GM12878 (cell line): ENCODE measurements around the gene RHBDD3. TPM values are rescaled to one million over a fixed set of nuclear protein-coding genes. Genes with fewer than 3 reads are reported as not detected.

Source experiments
- ASH2L ChIP-seq: fragments of 300-600, 200-600 bp; sonication (generic); IDR thresholded peaks from 2 replicates; pipeline ENCODE4 v1.6.1; 2017; ENCODE audit warnings: low read depth, mild to moderate bottlenecking, borderline replicate concordance
- BCL3 ChIP-seq: IDR thresholded peaks from 2 replicates; pipeline ENCODE4 v1.6.1; 2011; ENCODE audit warnings: borderline replicate concordance, low read depth, mild to moderate bottlenecking, moderate library complexity, low read length; ENCODE audit not compliant: insufficient read depth, poor library complexity, severe bottlenecking
- CBX3 ChIP-seq: fragments of 200-600 bp; sonication (generic); IDR thresholded peaks from 2 replicates; pipeline ENCODE4 v1.6.1; 2016; ENCODE audit warnings: low read depth, borderline replicate concordance
- DPF2 ChIP-seq: fragments of 450-650 bp; IDR thresholded peaks from 2 replicates; pipeline ENCODE4 v1.6.1; 2017; ENCODE audit warnings: mild to moderate bottlenecking
- EGR1 ChIP-seq, 2 experiments: IDR thresholded peaks; 1 replicate in 1 of 2; 2 replicates in 1 of 2; pipeline ENCODE4 v1.6.1; 2011 to 2012; ENCODE audit warnings: low read depth in 2 of 2, low read length in 2 of 2, borderline replicate concordance in 1 of 2, mild to moderate bottlenecking in 1 of 2, moderate library complexity in 1 of 2
- IRF5 ChIP-seq: fragments of 450-650 bp; IDR thresholded peaks from 2 replicates; pipeline ENCODE4 v1.6.1; 2017; ENCODE audit warnings: borderline replicate concordance
- MEF2B ChIP-seq: fragments of 450-650 bp; IDR thresholded peaks from 2 replicates; pipeline ENCODE4 v1.6.1; 2018; ENCODE audit warnings: mild to moderate bottlenecking, moderate library complexity; ENCODE audit not compliant: partially characterized antibody, poor library complexity, severe bottlenecking
- MTA2 ChIP-seq: fragments of 450-650 bp; IDR thresholded peaks from 2 replicates; pipeline ENCODE4 v1.6.1; 2016; ENCODE audit warnings: low read depth, mild to moderate bottlenecking, moderate library complexity
- RCOR1 ChIP-seq: conservative IDR thresholded peaks from 2 replicates; pipeline ENCODE4 v1.6.1; 2012; ENCODE audit warnings: low read depth, low read length, improper control_type of control experiment
- SMAD5 ChIP-seq: IDR thresholded peaks from 2 replicates; pipeline ENCODE4 v1.6.1; 2016; ENCODE audit warnings: antibody characterized with exemption, low read depth
- TARDBP ChIP-seq: IDR thresholded peaks from 2 replicates; pipeline ENCODE4 v1.6.1; 2016; ENCODE audit warnings: borderline replicate concordance
- ZBTB11 ChIP-seq: fragments of 450-650 bp; formaldehyde crosslinking; IDR thresholded peaks from 2 replicates; pipeline ENCODE4 v1.5.0; 2022; ENCODE audit warnings: mild to moderate bottlenecking, missing genetic modification characterization
- ZNF24 ChIP-seq: fragments of 450-650 bp; IDR thresholded peaks from 2 replicates; pipeline ENCODE4 v1.6.1; 2017; ENCODE audit warnings: antibody characterized with exemption, mild to moderate bottlenecking
- ZNF384 ChIP-seq: IDR thresholded peaks from 2 replicates; pipeline ENCODE4 v1.6.1; 2012; ENCODE audit warnings: low read depth, mild to moderate bottlenecking, low read length, improper control_type of control experiment, borderline replicate concordance
- polyA plus RNA-seq, 11 experiments: library from polyadenylated mRNA; depleted of rRNA in 4 of 11; unstranded in 6 of 11; stranded (reverse) in 5 of 11; fragments of >200 nt; fragmentation: Nextera tagmentation in 4 of 11; fragmentation: Illumina TruSeq in 1 of 11; extraction: Ambion mirVana in 4 of 11; extraction: Trizol in 1 of 11; gene quantifications; 1 replicate in 1 of 11; 2 replicates in 10 of 11; pipeline versions ENCODE4 v1.2.1 to v1.2.3, GENCODE V29; 2011 to 2016; ENCODE audit warnings: inconsistent platforms in 2 of 11, missing spikeins in 2 of 11, low read depth in 1 of 11
- total RNA-seq, 4 experiments: library from RNA; depleted of rRNA in 3 of 4; stranded (reverse); fragments of >200 nt in 3 of 4; fragmentation: Illumina TruSeq in 1 of 4; extraction: Trizol in 1 of 4; gene quantifications; 2 replicates each; pipeline versions ENCODE4 v1.2.1 to v1.2.3, GENCODE V29; 2013 to 2021

Gene RHBDD3
- total and polyA plus RNA-seq, 10 of the 15 experiments (the other 5 are each of a cell fraction or from before 2014, with no cell fraction given) = 0.27 to 41.2 (median 20.1) TPM

- TF ChIP-seq CBX3 (no peak), IRF5 (no peak), ASH2L (no peak), RCOR1 (no peak), ZBTB11 (CRISPR knock-in tag) (no peak), MTA2 (no peak), TARDBP (no peak), SMAD5 (no peak), EGR1 (IDR thresholded peaks at IDR 0.05; ENCODE audit: borderline replicate concordance in 1 of 2, low read depth in 2 of 2, low read length in 2 of 2) (peak in 1 of 2 experiments; percentile 73; a peak in 2 of 3 replicates), BCL3 (no peak), ZNF24 (no peak), ZNF384 (no peak), DPF2 (0 out of 2 replicates have a peak, but pooled peaks have one; percentile 30), MEF2B (no peak)
- TF ChIP-seq, all 136 proteins: peak for 11
These were observed 43.1 kb upstream of the RHBDD3 start (continued) for GRCh38 chr22:29310863-29311339.
